GM12801 (cell line): ENCODE results near the gene BRAF.

Experiments
- TF ChIP-seq, protein P1 (sequence below): IDR thresholded peaks from one replicate; pipeline ENCODE4 v1.5.1; 2011; ENCODE audit warnings: control low read depth; ENCODE audit not compliant: insufficient read length; ENCODE audit errors: extremely low read depth

BRAF gene

GRCh38 chr7:140719721-140720120 lies 205.0 kb downstream of the BRAF start:
- TF ChIP-seq, protein P1, sequence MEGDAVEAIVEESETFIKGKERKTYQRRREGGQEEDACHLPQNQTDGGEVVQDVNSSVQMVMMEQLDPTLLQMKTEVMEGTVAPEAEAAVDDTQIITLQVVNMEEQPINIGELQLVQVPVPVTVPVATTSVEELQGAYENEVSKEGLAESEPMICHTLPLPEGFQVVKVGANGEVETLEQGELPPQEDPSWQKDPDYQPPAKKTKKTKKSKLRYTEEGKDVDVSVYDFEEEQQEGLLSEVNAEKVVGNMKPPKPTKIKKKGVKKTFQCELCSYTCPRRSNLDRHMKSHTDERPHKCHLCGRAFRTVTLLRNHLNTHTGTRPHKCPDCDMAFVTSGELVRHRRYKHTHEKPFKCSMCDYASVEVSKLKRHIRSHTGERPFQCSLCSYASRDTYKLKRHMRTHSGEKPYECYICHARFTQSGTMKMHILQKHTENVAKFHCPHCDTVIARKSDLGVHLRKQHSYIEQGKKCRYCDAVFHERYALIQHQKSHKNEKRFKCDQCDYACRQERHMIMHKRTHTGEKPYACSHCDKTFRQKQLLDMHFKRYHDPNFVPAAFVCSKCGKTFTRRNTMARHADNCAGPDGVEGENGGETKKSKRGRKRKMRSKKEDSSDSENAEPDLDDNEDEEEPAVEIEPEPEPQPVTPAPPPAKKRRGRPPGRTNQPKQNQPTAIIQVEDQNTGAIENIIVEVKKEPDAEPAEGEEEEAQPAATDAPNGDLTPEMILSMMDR, result no peak

- TF ChIP-seq, protein P1, result no peak
These were observed 210.2 kb downstream of the BRAF start for GRCh38 chr7:140714331-140715040.

DNA sequence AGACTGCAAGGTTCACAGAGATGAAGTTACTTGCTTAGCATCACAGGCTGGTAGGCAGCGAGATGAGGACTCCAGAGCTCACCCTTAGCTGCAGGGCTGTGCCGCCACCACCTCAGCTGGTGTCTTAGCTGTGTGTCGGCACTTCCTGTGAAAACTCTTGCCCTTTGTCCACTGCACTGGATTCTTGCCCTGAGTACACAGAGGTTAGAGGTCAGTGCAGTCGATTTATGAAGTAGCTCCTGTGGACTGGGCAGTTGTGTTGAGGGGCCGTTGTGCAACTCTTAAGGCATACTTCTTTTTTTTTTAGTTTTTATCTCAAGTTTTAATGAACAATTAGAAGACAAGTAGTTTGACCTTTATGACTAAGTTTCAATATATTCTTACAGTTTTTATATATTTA lies 217.6 kb downstream of the BRAF start:
- TF ChIP-seq, protein P1, result no peak

DNA sequence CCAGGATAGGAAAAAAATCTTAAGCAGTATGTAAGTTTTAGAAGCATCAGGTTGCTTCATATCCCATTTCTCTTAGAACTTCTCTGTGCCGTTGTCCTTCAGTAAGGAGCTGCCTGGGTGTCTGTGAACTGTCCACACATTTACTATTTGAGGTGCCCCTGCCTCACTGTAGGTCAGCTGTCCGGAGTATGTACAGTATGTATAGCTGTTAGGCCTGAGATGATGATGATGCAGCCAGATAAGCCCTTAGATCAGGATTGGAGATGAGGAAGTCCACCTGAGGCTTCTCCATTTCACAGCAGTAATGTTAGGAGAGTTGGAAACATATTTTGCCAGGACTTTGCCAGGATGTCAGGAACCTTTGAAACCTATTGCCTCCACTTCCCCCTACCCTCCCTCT lies 220.5 kb downstream of the BRAF start:
- TF ChIP-seq, protein P1, result no peak

GRCh38 chr7:140702774-140703173 lies 222.0 kb downstream of the BRAF start:
- TF ChIP-seq, protein P1, result no peak

DNA sequence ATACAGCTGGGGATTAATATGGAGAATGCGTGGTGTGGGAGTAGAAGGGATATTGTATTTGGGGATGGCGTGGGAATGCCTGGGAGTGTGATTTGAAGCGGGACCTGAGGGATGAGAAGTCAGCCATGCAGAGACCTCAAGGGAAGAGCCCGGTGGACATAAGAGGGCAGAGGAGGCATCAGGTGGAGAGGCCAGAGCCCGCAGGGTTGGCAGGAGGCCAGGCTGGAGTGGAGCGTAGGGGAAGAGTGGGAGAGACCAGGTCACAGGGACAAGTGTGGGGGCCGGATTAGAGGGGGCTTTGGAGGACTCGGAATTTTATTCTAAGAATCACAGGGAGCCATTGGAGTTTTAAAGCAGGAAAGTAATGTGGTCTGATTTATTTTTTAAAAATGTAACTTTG lies 226.3 kb downstream of the BRAF start:
- TF ChIP-seq, protein P1, result no peak

- TF ChIP-seq, protein P1, result no peak
These were observed 227.1 kb downstream of the BRAF start for GRCh38 chr7:140697447-140698143.
